Endothelial cell of umbilical vein (primary cell): ENCODE data around the gene SYTL2. TPM values are rescaled to one million over a fixed set of nuclear protein-coding genes. Genes with fewer than 3 reads are reported as not detected.

ENCODE experiments used
- BruUV-seq: library from RNA; stranded (reverse); fragments of 400-500 nt; replicated peaks from 2 replicates; lab custom pipeline; 2021; lab: Mats Ljungman, UMichigan
- CTCF ChIA-PET: fragments of 300-600, 350-600 bp; sonication (Branson Sonifier 250); formaldehyde crosslinking; loops from one replicate; lab custom pipeline; 2021; ENCODE audit warnings: antibody characterized with exemption, inconsistent platforms; lab: Charles Lee
- POLR2A ChIA-PET: fragments of 300-600, 350-600 bp; sonication (Branson Sonifier 250); formaldehyde crosslinking; loops from one replicate; lab custom pipeline; 2021; ENCODE audit warnings: antibody characterized with exemption, inconsistent platforms; lab: Charles Lee
- DNase-seq: peaks from one replicate; pipeline ENCODE4 v3.0.0-alpha.2; 2011; ENCODE audit warnings: low read depth, low spot score
- FAIRE-seq: peaks from 2 replicates; lab custom pipeline; 2011; peaks lifted over from hg19 to GRCh38; lab: Jason Lieb, UNC
- H2AFZ ChIP-seq: 2 replicates; pipeline ENCODE4 v1.6.0; 2012; ENCODE audit warnings: low read depth, low read length, control low read depth, inconsistent platforms
- H3K27ac ChIP-seq: 2 replicates; pipeline ENCODE4 v1.5.1; 2011; ENCODE audit warnings: low read depth, mild to moderate bottlenecking, control low read depth, low read length, moderate library complexity; ENCODE audit not compliant: insufficient read depth
- H3K27me3 ChIP-seq, 2 experiments: 2 replicates each; pipeline versions ENCODE4 v1.6.0 to v1.6.1; 2011; ENCODE audit warnings: low read length in 2 of 2, mixed read lengths in 1 of 2; ENCODE audit not compliant: control insufficient read depth in 2 of 2, insufficient read depth in 2 of 2
- H3K36me3 ChIP-seq, 2 experiments: 2 replicates in 1 of 2; 3 replicates in 1 of 2; pipeline ENCODE4 v1.5.1; 2011; ENCODE audit warnings: low read length in 2 of 2, mild to moderate bottlenecking in 1 of 2, moderate library complexity in 1 of 2; ENCODE audit not compliant: control insufficient read depth in 2 of 2, insufficient read depth in 2 of 2; ENCODE audit errors: extremely low read depth in 1 of 2
- H3K4me1 ChIP-seq: 3 replicates; pipeline ENCODE4 v1.5.1; 2011; ENCODE audit warnings: mild to moderate bottlenecking, low read length; ENCODE audit not compliant: control insufficient read depth, insufficient read depth; ENCODE audit errors: extremely low read depth
- H3K4me2 ChIP-seq: 2 replicates; pipeline ENCODE4 v1.6.1; 2011; ENCODE audit warnings: low read length, control low read depth, mixed read lengths; ENCODE audit not compliant: insufficient read depth
- H3K4me3 ChIP-seq, 3 experiments: fragments of 200-600 bp in 1 of 3; sonication (generic), shearing (Covaris generic) in 1 of 3; replicated peaks in 1 of 3; 2 replicates each; pipeline ENCODE4 v1.5.1; 2011 to 2016; ENCODE audit warnings: control low read depth in 3 of 3, low read length in 3 of 3, mild to moderate bottlenecking in 2 of 3, inconsistent platforms in 1 of 3, low read depth in 1 of 3, moderate library complexity in 1 of 3; ENCODE audit not compliant: insufficient read depth in 1 of 3
- H3K79me2 ChIP-seq: 2 replicates; pipeline ENCODE4 v1.6.0; 2012; ENCODE audit warnings: low read length, inconsistent platforms; ENCODE audit not compliant: control insufficient read depth, insufficient read depth
- H3K9ac ChIP-seq: replicated peaks from 2 replicates; pipeline ENCODE3; 2011; ENCODE audit warnings: low read length, control low read depth; ENCODE audit not compliant: insufficient read depth; ENCODE audit errors: extremely low read depth
- H3K9me1 ChIP-seq: replicated peaks from 3 replicates; pipeline ENCODE4 v1.6.0; 2011; ENCODE audit warnings: mild to moderate bottlenecking, low read length; ENCODE audit not compliant: control insufficient read depth, insufficient read depth; ENCODE audit errors: extremely low read depth
- H3K9me3 ChIP-seq: replicated peaks from 2 replicates; pipeline ENCODE4 v1.5.1; 2012; ENCODE audit warnings: low read length, inconsistent platforms; ENCODE audit not compliant: control insufficient read depth, insufficient read depth
- H4K20me1 ChIP-seq: replicated peaks from 2 replicates; pipeline ENCODE3; 2011; ENCODE audit warnings: mild to moderate bottlenecking, low read length; ENCODE audit not compliant: control insufficient read depth, insufficient read depth; ENCODE audit errors: extremely low read depth
- EZH2 ChIP-seq: IDR thresholded peaks from 2 replicates; pipeline ENCODE4 v1.6.1; 2012; ENCODE audit warnings: borderline replicate concordance, low read depth, mild to moderate bottlenecking, moderate library complexity, low read length, inconsistent platforms; ENCODE audit not compliant: severe bottlenecking
- FOS ChIP-seq: IDR thresholded peaks from 2 replicates; pipeline ENCODE4 v1.6.1; 2011; ENCODE audit warnings: mild to moderate bottlenecking, low read length, moderate library complexity, borderline replicate concordance; ENCODE audit not compliant: insufficient read depth
- JUN ChIP-seq: IDR thresholded peaks from 2 replicates; pipeline ENCODE4 v1.6.1; 2011; ENCODE audit warnings: borderline replicate concordance, low read depth; ENCODE audit not compliant: insufficient read length, insufficient read depth
- MYC ChIP-seq: IDR thresholded peaks from one replicate; pipeline ENCODE4 v1.6.1; 2011; ENCODE audit warnings: mild to moderate bottlenecking, low read depth, low read length
- POLR2A ChIP-seq: IDR thresholded peaks from 2 replicates; pipeline ENCODE4 v1.6.1; 2012; ENCODE audit warnings: low read depth, mild to moderate bottlenecking, control low read depth, low read length
- dilution Hi-C: fragments of 300-500 bp; cut with MboI; formaldehyde crosslinking; loops from one replicate; pipeline ENCODE4 v1.15.0; 2019; ENCODE audit warnings: low sequenced_read_pairs; ENCODE audit not compliant: extremely low pct_ligation_motif_present
- intact Hi-C: fragments of 100-400 bp; cut with micrococcal nuclease; formaldehyde crosslinking; loops from one replicate; pipeline ENCODE4 v1.10.0; 2022
- polyA plus RNA-seq, 4 experiments: library from polyadenylated mRNA; depleted of rRNA in 3 of 4; stranded (reverse) in 3 of 4; unstranded in 1 of 4; fragments of >200 nt; gene quantifications; 2 replicates each; pipeline versions ENCODE4 v1.2.1 to v1.2.3, GENCODE V29; 2011 to 2012; ENCODE audit warnings: missing spikeins in 1 of 4
- total RNA-seq: library from RNA; stranded (reverse); gene quantifications from 2 replicates; pipeline ENCODE4 v1.2.3, GENCODE V29; 2021
- TF ChIP-seq, protein P1 (sequence below): IDR thresholded peaks from 2 replicates; pipeline ENCODE4 v1.6.1; 2011; ENCODE audit not compliant: insufficient read depth, insufficient read length
- TF ChIP-seq, protein P2 (sequence below), 2 donors: IDR thresholded peaks; 1 replicate in 1 of 2; 2 replicates in 1 of 2; pipeline ENCODE4 v1.5.1; 2011; ENCODE audit warnings: low read length in 2 of 2, mild to moderate bottlenecking in 2 of 2, moderate library complexity in 2 of 2, control low read depth in 1 of 2, inconsistent platforms in 1 of 2, low read depth in 1 of 2; ENCODE audit not compliant: insufficient read depth in 1 of 2; ENCODE audit errors: extremely low read depth in 1 of 2

The SYTL2 gene
- total and polyA plus RNA-seq, 2 donors (not counting 3 experiments of a cell fraction or from before 2014, with no cell fraction given), result 1.4 to 2.4 TPM

DNA sequence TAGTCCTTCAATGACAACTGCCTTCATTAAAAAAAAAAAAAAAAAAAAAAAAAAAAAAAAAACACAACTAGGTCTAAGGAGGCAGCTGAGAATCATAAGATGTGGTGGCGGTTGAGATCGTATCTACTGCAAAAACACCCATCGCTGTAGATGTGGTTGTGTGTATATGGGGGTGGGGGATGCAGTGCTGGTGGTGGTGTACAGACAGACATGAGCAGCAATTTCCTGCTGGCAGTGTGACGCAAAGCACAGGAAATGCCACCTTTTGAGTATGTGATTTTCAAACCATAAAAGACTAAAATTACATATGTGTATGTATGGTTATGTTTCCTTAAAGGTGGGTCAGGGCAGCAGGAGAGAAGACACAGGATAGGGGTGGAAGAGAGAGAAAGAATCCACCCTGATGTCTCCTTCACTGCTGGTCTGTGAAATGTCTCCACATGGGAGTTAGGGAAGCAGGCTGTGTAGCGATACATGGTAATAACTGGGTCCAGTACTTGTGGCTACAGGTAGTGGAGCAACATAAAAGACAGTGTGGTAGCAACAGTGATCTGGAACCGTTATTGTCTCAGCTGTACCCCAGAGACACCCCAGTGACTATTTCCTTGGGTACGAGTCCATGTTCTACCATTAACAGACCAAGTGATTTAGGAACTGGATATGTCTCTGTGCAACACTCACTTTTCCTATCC, 57.9 kb downstream of the SYTL2 start:
- Histone ChIP-seq H3K27ac (no peak overlapping the region), H4K20me1 (no peaks in the 10 kb centered on the region), H3K9me1 (no peaks in the 10 kb centered on the region), H3K4me2 (no peak overlapping the region), H3K4me3 (no peak overlapping the region), H2AFZ (no peak overlapping the region), H3K9me3 (no peaks in the 10 kb centered on the region), H3K9ac (no peak overlapping the region), H3K4me1 (peaks cover 5% of the 10 kb centered on the region), H3K36me3 (no peaks in the 10 kb centered on the region), H3K79me2 (no peaks in the 10 kb centered on the region), H3K27me3 (peaks cover 5 to 8% of the 10 kb centered on the region in 2 experiments)
- intact Hi-C loops (loop anchor here (2.0 kb wide), 2 partner anchors 14 to 26 kb away; no protein-coding TSS in a partner anchor), dilution Hi-C loops (no loop called here)
- TF ChIP-seq FOS (no peak), POLR2A (no peak), EZH2 (no peak), JUN (no peak), MYC (no peak)
- TF ChIP-seq, protein P1, sequence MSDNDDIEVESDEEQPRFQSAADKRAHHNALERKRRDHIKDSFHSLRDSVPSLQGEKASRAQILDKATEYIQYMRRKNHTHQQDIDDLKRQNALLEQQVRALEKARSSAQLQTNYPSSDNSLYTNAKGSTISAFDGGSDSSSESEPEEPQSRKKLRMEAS, result no peak
- TF ChIP-seq, protein P2, sequence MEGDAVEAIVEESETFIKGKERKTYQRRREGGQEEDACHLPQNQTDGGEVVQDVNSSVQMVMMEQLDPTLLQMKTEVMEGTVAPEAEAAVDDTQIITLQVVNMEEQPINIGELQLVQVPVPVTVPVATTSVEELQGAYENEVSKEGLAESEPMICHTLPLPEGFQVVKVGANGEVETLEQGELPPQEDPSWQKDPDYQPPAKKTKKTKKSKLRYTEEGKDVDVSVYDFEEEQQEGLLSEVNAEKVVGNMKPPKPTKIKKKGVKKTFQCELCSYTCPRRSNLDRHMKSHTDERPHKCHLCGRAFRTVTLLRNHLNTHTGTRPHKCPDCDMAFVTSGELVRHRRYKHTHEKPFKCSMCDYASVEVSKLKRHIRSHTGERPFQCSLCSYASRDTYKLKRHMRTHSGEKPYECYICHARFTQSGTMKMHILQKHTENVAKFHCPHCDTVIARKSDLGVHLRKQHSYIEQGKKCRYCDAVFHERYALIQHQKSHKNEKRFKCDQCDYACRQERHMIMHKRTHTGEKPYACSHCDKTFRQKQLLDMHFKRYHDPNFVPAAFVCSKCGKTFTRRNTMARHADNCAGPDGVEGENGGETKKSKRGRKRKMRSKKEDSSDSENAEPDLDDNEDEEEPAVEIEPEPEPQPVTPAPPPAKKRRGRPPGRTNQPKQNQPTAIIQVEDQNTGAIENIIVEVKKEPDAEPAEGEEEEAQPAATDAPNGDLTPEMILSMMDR (IDR thresholded peaks at IDR 0.05; ENCODE audit: extremely low read depth in 1 of 2, insufficient read depth in 1 of 2, low read depth in 1 of 2, low read length in 2 of 2), result no peak
- no peak for FAIRE-seq
- DNase-seq, result peak; percentile 9
- BruUV-seq, result no TSS peak
- ChIA-PET CTCF (no interaction called here), POLR2A (interaction anchor here (0.6 kb wide), 1 partner anchor 13 kb away, joined by 3 read pairs; no protein-coding TSS in a partner anchor)
